CD1c-positive myeloid dendritic cell (primary cell): ENCODE data around the gene NFX1.
"Not testable (repeated sequence)": the region's sequence is repeated elsewhere in the genome, so short reads cannot be mapped to it uniquely, and the experiment has no call there.

Experiments
- DNase-seq: peaks from one replicate; pipeline ENCODE4 v3.0.0-alpha.2; 2016; ENCODE audit errors: extremely low spot score

The NFX1 gene

DNA sequence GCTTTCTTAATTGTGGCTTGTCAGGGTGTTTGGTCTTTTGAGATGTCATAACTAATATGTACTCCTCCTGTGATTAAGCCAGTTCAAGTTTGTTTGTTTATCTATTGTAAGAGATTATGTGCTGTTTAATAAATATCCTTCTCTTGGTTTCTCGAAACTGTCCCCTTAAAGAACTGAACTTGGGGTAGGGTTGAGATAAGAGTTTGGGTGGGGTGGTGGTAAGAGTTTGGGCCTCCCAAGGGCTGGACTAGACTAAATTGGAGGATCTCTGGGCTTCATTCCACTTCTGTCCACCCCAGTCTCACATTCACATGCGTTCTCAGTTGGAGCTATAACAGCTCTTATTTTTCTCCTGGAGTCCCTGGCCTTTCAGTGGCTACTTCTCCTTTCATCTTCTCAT lies 73.8 kb downstream of the NFX1 start:
- DNase-seq: no peak

DNA sequence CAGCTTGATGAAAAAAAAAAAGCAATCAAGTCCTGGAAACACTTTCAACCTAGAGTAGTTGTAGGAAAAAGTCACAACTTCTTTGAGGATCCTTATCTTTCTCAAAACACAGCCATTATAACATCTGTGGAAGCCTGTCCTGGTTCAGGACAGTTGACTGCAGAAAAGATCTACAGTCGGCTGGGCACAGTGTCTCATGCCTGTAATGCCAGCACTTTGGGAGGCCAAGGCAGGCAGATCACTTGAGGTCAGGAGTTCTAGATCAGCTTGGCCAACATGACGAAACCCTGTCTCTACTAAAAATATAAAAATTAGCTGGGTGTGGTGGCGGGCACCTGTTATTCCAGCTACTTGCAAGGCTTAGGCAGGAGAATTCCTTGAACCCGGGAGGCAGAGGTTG lies 74.5 kb downstream of the NFX1 start:
- DNase-seq: not testable (repeated sequence)

DNA sequence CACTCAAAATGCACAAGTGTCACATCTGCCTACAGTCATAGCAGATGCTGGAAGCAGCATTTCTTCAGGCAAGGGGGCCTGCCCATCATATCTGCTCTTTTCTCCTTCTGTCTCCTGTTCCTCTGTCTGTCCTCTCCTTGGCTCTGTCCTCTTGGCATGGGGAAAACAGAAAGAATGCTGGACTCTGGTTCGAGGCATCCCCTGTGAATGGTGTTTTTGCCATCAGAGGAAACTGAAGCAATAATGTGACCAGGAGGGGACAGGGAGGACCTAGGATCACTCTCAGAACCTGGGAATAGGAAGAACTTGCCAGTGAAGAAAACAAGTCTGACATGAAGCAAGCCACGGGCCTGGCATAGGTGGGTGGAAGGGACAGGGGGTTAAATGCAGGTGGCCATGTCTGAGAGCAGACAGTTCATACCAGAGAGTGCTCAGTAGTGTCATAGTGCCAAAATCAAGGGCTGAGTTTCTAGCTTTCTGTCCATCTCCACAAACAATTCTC lies 76.7 kb downstream of the NFX1 start:
- DNase-seq: no peak

DNA sequence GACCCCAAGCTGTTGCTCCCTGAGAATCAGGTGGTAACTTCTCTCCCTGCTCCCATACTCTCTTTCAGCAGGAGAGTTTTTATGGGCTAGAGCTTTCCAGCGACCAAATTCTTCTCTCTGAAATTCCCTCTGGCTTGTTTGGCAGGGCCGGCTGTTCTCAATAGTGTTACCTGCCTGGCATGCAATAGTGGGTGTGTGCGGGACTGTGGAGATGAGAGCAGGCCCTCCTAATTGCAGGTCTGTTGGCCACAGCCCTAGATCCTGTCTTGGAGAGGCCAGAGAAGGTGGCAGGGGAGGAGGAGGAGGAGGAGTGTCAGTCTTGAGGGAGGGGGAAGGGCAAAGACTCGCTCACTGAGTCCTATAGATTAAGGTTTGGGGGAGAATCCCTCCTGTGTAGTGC lies 82.6 kb downstream of the NFX1 start:
- no peak for DNase-seq

DNA sequence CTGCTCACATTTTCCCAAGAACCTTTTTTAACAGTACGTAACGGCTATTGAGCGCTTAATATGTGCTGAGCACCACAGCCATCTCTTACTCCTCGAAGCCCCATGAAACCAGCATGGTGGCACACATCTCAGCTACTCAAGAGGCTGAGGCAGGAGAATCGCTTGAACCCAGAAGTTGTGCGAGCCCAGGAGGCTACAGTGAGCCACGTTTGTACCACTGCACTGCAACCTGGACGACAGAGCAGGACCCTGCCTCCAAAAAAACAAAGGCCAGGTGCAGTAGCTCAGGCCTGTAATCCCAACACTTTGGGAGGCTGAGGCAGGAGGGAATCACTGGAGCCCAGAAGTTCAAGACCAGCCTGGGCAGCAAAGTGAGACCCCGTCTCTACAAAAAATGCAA lies 83.9 kb downstream of the NFX1 start:
- no peak for DNase-seq

DNA sequence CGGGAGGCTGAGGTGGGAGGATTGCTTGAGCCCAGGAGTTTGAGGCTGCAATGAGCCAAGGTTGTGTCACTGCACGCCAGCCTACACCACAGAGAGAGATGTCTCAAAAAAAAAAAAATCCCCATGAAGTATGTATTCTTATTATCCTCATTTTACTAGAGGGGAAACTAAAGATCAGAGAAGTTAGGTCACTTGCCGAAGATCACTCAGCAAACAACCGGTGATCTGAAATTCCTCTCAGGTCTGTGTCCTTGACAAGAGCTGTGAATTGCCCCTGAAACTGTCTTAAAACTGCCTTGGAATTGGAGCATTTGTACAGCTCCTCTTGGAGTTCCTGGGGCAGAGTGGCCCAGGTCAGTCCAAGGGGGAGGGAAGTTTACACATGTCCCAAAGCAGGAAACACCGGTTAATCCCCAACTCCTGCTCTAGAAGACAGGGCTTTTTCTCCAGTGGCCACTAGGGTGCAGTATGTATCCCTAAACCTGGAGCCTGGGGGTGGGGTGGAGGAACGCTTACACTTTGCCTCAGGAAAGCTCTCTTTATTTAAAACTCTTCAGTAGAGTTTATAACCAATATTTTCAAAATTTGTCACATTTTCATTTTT lies 84.4 kb downstream of the NFX1 start:
- peak; percentile 77 for DNase-seq

DNA sequence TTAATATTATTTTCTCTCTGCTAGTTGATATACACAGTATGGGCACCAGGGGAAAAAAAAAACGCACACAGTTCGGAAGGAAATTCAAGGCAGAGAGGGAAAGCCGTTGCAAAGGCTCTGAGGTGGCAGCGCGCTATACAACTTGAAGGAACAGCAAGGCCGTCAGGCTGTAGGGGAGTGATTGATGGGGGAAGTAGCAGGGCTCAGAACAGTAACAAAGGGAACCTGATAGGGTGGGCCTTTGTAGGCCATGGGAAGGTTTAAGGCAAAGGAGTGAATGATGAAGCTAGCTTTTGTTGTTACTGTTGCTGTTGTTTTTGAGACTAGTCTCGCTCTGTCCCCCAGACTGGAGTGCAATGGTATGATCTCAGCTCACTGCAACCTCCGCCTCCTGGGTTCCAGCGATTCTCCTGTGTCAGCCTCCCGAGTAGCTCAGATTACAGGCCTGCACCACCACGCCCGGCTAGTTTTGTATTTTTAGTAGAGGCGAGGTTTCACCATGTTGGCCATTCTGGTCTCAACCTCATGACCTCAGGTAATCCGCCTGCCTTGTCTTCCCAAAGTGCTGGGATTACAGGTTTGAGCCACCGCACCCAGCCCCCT lies 85.0 kb downstream of the NFX1 start:
- no peak for DNase-seq

DNA sequence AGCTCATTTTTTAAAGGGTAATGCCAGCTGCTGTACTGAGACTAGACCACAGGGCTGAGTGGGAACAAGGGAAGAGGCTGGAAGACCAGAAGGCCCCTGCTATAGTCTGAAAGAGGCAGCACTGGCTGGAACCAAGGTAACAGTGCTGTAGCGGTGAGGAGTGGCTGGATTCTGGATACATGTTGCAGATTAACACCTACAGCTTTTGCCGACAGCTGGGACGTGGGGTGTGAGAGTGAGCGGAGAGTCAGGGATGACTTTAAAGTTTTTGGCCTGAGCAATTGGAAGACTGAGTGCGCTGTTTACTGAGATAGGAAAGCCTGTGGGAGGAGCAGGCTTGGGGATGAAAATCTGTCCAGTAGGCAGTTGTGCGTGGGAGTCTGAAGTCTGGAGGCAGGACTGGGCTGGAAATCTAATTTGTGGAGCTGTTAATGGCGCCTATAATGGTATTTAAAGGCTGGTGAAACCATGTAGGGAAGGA lies 85.6 kb downstream of the NFX1 start:
- DNase-seq: no peak

DNA sequence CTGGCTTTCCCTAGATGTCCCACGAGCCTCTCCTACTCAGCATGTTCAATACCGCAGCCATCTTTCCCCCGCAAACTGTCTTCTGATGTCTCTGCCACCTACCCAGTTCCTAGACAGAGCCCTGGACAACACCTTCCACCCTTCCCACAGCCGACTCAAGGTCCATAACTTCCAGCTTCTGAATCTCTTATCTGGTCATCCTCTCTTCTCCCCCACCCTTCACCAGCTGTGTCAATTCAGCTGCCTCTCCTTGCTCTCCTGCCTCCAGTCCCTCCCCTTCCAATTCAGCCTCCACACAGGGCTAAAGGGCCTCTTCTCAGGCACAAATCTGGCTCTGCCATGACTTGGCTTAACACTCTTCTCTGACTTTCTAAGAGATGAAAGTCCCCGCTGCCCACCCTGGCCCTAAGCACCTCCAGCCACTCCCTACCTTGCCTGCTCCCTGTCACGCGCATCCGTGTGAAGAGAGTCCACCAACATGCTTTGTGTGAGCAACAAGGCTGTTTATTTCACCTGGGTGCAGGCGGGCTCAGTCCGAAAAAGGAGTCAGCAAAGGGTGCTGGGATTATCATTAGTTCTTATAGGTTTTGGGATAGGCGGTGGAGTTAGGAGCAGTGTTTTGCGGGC lies 86.9 kb downstream of the NFX1 start:
- no peak for DNase-seq

DNA sequence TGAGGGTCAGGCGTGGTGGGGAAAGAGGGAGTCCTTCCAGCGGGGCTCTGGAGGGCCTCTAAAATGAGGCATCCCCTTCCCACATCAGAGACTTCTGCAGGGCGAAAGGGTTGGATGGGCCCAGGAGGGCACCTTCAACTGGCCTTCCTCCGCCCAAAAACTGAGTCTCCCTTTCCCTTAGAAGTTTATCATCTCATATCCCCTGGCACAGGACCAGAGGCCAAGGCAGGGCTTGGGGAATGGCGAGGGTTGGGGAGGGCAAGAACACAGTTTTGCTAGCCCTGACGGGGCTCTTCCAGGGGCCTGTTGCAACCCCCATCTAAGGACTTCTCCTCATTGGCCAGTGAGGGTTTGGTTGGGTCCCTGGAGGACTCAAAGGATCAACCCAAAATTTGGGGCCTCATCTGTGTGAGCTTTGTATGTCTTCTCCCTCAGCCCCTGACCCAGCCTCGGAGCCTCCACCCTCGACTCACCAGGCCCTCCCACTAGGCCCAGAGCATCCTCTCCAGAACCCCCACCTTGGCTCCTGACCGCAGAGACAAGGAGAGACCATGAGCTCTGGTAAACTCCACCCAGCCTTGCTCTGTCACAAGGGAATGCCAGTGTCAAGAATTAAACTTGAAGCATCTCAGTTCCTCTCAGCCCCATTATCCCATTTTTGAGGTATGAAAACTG lies 87.9 kb downstream of the NFX1 start:
- DNase-seq: no peak

DNA sequence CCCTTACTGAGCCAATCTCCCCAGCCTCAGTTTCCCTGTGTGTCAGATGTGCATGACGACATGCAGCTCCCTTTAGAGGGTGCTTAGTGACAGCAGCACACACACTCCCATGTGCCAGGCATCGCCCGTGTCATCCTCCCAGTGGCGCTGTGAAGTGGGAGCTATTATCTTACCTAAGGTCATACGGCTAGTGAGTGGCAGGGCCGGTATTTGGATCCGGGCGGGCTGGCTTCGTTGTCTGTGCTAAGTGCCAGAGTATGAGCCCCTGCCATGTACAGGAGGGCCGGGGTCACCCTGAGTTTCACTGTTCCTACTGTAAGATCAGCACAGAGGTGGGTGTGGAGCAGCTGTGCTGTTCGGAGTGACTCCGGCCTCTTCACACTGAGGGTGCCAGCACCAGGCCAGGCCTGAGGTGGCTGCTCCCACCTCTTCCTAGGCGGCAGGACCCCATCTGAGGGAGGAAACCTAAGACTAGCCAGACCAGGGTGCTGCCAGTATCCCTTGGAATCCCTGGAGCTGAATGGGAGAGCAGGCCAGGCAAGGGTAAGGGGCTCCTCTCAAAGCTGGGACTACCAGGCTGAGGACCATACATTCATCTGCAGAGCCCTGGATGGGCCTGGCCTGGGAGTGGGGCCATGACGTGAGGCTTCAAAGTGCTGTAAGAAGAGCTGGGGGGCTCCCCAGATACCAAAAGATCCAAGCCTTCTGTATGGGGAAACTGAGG lies 89.5 kb downstream of the NFX1 start:
- DNase-seq: no peak

DNA sequence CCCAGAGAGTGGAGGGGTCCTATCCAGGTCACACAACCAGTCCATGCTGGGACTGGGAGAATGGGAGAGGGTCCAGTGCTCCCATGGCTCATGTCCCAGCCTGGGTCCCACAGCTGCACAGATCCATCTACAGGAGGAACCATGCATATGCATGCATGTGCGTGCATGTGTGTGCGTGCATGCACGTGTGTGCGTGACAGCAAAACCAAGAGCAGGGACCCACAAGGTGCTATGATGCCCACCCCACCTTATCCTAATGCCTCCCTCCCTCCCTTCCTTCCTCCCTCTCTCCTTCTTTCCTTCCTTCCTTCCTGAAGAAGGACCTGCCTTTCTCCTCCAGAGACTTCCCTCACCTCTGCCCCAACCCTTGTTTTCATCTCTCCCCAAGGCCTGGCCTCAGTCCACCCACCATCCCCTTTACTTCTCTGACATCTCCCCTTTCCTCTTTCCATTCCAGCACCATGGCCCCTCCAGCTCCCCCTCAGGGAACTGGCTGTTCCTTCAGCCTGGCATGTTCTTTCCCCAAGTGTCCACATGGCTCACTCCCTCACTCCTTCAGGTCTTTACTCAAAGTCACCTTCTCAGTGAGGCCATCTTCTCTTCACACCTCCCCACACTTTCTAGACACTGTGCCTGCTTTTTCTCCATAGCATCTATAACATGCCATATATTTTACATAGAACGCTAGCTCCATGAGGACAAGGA lies 90.2 kb downstream of the NFX1 start:
- no peak for DNase-seq

DNA sequence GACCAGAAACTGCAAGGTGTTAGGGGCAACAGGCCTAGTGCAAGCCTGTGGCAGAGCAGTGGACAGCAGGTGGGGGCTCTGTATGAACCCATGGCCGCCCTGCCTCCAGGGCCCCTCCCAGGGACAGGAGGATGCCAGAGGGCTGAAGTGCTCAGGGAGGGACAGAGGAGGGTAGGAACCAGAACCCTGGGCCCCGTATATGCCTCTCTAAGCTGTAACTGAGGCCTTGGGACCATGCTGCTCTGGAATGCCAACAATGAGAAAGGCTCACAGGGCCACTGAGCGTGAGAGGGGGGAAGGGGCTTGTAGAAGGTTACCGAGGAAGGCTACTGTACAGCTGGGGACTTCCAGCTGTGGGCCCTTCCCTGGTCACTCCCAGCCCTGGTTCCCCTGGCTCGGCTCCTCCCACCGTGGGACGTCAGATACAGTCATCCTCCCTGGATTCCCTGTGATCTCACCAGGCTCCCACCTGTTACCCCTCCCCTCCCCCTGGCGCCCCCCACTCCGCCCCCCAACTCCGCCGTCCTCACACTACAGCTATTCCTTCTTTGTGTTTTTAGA lies 91.0 kb downstream of the NFX1 start:
- no peak for DNase-seq

DNA sequence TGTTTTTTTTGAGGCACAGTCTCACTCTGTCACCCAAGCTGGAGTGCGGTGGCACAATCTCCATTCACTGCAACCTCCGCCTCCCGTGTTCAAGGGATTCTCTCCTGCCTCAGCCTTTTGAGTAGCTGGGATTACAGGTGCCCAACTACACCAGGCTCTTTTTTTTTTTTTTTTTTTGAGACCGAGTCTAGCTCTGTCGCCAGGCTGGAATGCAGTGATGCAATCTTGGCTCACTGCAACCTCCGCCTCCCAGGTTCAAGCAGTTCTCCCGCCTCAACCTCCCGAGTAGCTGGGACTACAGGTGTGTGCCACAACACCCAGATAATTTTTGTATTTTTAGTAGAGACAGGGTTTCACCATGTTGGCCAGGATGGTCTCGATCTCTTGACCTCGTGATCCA lies 92.1 kb downstream of the NFX1 start:
- DNase-seq: not testable (repeated sequence)

DNA sequence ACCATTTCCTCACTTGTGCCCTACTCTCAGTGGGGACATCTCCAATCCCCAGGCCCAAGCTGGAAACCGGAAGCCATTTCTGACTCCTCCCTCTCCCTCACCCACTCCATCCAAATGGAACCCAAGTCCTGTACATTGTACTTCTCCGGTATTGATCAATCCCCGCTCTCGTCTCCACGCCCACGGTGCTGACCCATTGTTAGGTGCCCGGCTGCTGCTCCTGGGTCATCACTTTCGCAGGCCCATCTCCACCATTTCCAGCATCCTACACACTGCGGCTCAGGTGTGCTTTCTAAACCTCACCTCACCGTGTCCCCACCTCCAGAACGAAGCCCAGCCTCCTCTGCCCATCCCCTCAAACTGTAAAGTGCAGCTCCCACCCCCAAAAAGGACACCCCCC lies 93.1 kb downstream of the NFX1 start:
- DNase-seq: not testable (repeated sequence)

DNA sequence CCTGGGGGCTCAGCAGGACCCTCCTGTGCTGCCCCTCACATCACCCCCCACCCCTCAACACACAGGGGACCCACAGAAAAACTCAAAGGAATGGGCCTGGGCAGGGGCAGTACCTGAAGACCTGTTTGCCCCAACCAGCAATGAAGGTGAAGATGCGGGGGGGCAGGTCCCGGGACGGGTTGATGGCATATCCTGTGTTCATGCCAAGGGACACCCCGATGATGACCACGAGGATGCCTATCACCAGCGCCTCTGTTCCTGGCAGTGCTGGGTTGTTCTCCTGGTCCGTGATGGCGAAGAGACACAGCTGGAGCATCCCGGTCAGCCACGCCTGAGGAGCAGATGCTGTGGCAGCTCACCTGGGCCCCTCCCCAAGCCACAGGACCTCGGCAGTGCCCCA lies 95.2 kb downstream of the NFX1 start:
- not testable (repeated sequence) for DNase-seq

DNA sequence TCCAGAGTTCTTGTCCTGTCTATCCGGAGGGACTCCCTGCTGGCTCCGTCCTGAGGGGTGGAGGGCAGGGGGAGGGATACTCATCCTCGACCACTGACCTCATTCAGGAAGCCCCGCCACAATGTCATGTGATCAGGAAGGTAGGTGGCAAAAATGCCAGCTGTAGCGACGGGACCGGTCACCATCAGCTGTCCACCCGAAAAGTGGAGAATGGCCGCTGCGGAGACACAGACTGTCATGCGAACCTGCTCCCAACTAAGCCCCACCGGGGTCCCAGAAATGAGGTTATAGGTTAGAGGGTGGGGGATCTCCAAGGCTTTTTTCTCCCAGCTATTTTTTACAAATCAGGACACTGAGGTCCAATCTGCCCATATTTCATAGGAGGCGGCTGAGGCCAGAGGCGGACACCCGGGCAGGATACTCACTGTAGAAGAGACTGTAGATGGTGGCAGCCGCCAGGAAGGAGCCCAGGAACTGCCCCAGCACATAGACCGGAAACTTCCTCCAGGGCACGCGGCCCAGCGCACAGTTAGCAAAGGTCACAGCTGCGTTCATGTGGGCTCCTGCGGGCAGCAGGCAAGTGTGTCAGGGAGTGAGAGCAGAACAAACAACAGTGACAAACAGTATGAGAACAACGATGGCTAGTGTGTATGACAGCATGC lies 95.8 kb downstream of the NFX1 start:
- not testable (repeated sequence) for DNase-seq

DNA sequence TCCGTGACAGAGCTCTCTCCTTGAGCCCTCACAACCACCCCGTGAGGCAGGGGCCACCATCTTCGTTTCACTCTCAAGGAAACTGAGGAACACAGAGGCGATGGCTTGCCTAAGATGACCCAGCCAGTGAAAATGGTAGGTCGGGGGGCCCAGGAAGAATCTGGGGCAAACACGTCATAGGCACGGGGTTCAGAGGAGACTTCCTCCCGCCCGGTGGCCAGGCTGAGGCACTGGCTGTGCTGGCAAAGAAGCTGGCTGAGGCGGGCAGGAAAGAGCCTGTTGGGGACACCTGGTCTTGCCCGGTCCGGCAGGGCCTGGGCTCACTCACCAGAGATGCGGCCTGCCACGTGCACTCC lies 96.3 kb downstream of the NFX1 start:
- not testable (repeated sequence) for DNase-seq

DNA sequence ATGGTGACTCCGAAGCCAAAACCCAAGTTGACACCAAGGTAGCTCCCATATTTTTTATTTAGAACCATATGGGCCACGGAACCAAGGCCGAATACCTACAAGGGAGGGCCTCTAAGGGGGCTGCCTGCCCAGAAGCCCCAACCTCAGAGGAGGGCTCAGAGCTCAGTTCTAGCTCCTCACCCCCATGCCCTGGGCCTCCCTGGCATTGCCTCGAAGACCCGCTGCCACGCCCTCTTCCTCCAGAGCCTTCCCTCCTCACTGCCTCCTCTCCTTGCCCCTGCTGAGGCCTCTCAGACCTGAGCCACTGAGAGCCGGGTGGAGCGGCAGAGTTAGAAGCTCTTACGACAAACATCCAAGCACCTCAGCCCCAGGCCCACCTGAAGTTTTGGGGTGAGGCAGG lies 96.7 kb downstream of the NFX1 start:
- not testable (repeated sequence) for DNase-seq
